Measurements from ENCODE around the gene ASXL1. TPM values are rescaled to one million over a fixed set of nuclear protein-coding genes. Genes with fewer than 3 reads are reported as not detected.
A peak's percentile ranks its signal among the peaks of the same experiment; 100 is the strongest.

ASXL1 gene
- total and polyA plus RNA-seq, 10 donors: 14.1 to 149 (median 96.8) TPM

GRCh38 chr20:32461836-32462600 lies 103.9 kb downstream of the ASXL1 start:
- H3K4me1 ChIP-seq: peaks cover 25 to 72% (median 50%) of the 10 kb centered on the region in 6 donors
- TF ChIP-seq, protein P1, sequence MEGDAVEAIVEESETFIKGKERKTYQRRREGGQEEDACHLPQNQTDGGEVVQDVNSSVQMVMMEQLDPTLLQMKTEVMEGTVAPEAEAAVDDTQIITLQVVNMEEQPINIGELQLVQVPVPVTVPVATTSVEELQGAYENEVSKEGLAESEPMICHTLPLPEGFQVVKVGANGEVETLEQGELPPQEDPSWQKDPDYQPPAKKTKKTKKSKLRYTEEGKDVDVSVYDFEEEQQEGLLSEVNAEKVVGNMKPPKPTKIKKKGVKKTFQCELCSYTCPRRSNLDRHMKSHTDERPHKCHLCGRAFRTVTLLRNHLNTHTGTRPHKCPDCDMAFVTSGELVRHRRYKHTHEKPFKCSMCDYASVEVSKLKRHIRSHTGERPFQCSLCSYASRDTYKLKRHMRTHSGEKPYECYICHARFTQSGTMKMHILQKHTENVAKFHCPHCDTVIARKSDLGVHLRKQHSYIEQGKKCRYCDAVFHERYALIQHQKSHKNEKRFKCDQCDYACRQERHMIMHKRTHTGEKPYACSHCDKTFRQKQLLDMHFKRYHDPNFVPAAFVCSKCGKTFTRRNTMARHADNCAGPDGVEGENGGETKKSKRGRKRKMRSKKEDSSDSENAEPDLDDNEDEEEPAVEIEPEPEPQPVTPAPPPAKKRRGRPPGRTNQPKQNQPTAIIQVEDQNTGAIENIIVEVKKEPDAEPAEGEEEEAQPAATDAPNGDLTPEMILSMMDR (IDR thresholded peaks at IDR 0.05 in 8 of 11, conservative IDR thresholded peaks at IDR 0.05 in 3 of 11): no peak
- TF ChIP-seq POLR2AphosphoS5 (IDR thresholded peaks at IDR 0.05): peak in 1 of 3 donors; percentile 19
- no peak for TF ChIP-seq POLR2A (IDR thresholded peaks at IDR 0.05)

DNA sequence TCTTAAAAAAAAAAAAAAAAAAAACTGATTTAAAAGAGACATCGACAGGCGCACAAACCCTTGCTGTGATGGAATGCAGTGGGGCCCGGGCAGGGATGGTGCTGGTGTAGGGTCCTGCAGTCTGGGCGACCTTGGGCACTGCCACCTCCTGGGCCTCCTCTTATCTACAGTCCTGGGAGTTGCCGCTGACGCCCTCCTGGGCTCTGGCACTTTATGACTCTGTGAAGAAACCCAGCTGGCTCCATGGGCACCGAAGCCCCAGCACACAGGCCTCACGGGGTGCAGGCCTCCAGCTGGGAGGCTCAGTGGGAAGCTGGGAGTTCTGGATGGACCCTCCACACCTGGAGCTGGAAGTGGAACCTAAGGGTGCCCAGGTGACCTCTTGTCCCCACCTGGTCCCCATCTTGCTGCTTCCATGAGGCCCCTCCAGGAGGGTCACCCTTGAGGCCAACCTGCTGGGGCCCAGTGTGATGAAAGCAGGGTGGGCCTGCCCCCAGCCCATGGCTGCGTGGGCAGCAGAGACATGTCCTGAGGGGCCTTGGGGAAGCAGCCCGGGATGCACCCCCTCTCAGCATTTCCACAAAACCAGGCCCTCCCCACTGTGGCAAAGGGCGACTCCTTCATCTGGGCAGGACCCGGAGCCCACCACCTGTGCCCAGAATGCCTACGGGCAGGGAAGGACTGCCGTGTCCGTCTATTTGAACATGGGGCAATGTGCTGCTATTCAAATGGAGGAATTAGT lies 104.9 kb downstream of the ASXL1 start:
- 85 to 90% (median 86%) methylated on average over 12 to 15 of the region's 15 CpGs for WGBS, 5 donors
- Histone ChIP-seq H3K9me3 (no peaks in the 10 kb centered on the region), H3K36me3 (peaks cover 0 to 49% (median 0%) of the 10 kb centered on the region in 6 donors), H3K27ac (peak overlapping the region in 2 of 8 donors; percentile 2 to 17), H3K4me3 (no peak overlapping the region), H3K27me3 (replicated peaks in 1 of 7) (no peaks in the 10 kb centered on the region), H3K4me1 (peaks cover 29 to 72% (median 48%) of the 10 kb centered on the region in 6 donors)
- intact Hi-C loops (cut with DNase I; ENCODE audit: low total_unique reads): no loop called here
- DNase-seq: peak; percentile 55
- TF ChIP-seq POLR2AphosphoS5 (IDR thresholded peaks at IDR 0.05) (no peak), POLR2A (IDR thresholded peaks at IDR 0.05) (no peak)
- TF ChIP-seq, protein P1 (IDR thresholded peaks at IDR 0.05 in 8 of 11, conservative IDR thresholded peaks at IDR 0.05 in 3 of 11): no peak

More at GRCh38 chr20:32461836-32462600, 103.9 kb downstream of the ASXL1 start:
- no peak overlapping the region for H3K4me3 ChIP-seq
- no peaks in the 10 kb centered on the region for H3K9me3 ChIP-seq
- no peak overlapping the region for H3K27ac ChIP-seq
- 85 to 95% (median 91%) methylated on average over 8 to 17 of the region's 17 CpGs for WGBS, 5 donors
- H3K27me3 ChIP-seq (replicated peaks in 1 of 7): no peaks in the 10 kb centered on the region
- no peak for DNase-seq
- intact Hi-C loops (cut with DNase I; ENCODE audit: low total_unique reads): no loop called here
- H3K36me3 ChIP-seq: peaks cover 0 to 46% (median 0%) of the 10 kb centered on the region in 6 donors

- peak overlapping the region in 3 of 8 donors; percentile 18 to 35 (median 27) for H3K27ac ChIP-seq
- WGBS, 5 donors: 76 to 92% (median 84%) methylated on average over 17 to 28 of the region's 28 CpGs
- peaks cover 0 to 49% (median 0%) of the 10 kb centered on the region in 6 donors for H3K36me3 ChIP-seq
- DNase-seq: peak; percentile 69
- intact Hi-C loops (cut with DNase I; ENCODE audit: low total_unique reads): no loop called here
- peaks cover 36 to 72% (median 51%) of the 10 kb centered on the region in 6 donors for H3K4me1 ChIP-seq
- no peak overlapping the region for H3K4me3 ChIP-seq
- TF ChIP-seq, protein P1 (IDR thresholded peaks at IDR 0.05 in 8 of 11, conservative IDR thresholded peaks at IDR 0.05 in 3 of 11): no peak
- TF ChIP-seq POLR2AphosphoS5 (IDR thresholded peaks at IDR 0.05) (no peak), POLR2A (IDR thresholded peaks at IDR 0.05) (no peak)
- no peaks in the 10 kb centered on the region for H3K27me3 ChIP-seq (replicated peaks in 1 of 7)
- H3K9me3 ChIP-seq: no peaks in the 10 kb centered on the region
Observed at GRCh38 chr20:32463642-32464400, 105.7 kb downstream of the ASXL1 start.
